Fibroblast of the aortic adventitia (primary cell): ENCODE measurements around the gene MYOM1. TPM values are rescaled to one million over a fixed set of nuclear protein-coding genes. Genes with fewer than 3 reads are reported as not detected.
A peak's percentile ranks its signal among the peaks of the same experiment; 100 is the strongest.

Experiments used
- DNase-seq: peaks from one replicate; pipeline ENCODE4 v3.0.0-alpha.2; 2010; ENCODE audit warnings: low read depth
- H3K4me3 ChIP-seq: 2 replicates; pipeline ENCODE4 v1.5.1; 2011; ENCODE audit warnings: low read depth, mild to moderate bottlenecking, control low read depth, low read length, moderate library complexity
- total RNA-seq: library from RNA; depleted of rRNA; stranded (reverse); fragments of >200 nt; gene quantifications from 2 replicates; pipeline ENCODE4 v1.2.3, GENCODE V29; 2012; ENCODE audit warnings: low replicate concordance
- TF ChIP-seq, protein P1 (sequence below): IDR thresholded peaks from 2 replicates; pipeline ENCODE4 v1.5.1; 2011; ENCODE audit warnings: mild to moderate bottlenecking, low read length, control low read depth, inconsistent platforms; ENCODE audit not compliant: insufficient read depth

MYOM1 gene
- total RNA-seq, 1 donor = 0.90 TPM

DNA sequence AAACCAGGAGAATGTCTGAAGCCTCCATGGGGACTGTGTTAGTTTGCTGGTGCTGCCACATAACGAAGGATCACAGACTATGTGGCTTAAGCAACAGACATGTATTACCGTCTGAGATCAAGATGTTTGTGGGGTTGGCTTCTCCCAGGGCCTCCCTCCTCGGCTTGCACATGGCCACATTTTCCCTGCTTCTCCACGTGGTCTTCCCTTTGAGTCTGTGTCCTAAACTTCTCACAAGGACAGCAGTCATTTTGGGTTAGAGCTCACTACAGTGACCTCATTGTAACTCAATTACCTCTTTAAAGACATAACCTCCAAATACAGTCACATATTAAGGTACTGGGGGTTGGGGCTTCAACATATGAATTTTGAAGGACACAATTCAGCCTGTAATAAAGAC, 162.2 kb downstream of the MYOM1 start:
- no peak for DNase-seq
- TF ChIP-seq, protein P1, sequence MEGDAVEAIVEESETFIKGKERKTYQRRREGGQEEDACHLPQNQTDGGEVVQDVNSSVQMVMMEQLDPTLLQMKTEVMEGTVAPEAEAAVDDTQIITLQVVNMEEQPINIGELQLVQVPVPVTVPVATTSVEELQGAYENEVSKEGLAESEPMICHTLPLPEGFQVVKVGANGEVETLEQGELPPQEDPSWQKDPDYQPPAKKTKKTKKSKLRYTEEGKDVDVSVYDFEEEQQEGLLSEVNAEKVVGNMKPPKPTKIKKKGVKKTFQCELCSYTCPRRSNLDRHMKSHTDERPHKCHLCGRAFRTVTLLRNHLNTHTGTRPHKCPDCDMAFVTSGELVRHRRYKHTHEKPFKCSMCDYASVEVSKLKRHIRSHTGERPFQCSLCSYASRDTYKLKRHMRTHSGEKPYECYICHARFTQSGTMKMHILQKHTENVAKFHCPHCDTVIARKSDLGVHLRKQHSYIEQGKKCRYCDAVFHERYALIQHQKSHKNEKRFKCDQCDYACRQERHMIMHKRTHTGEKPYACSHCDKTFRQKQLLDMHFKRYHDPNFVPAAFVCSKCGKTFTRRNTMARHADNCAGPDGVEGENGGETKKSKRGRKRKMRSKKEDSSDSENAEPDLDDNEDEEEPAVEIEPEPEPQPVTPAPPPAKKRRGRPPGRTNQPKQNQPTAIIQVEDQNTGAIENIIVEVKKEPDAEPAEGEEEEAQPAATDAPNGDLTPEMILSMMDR = no peak
- H3K4me3 ChIP-seq = no peak overlapping the region

DNA sequence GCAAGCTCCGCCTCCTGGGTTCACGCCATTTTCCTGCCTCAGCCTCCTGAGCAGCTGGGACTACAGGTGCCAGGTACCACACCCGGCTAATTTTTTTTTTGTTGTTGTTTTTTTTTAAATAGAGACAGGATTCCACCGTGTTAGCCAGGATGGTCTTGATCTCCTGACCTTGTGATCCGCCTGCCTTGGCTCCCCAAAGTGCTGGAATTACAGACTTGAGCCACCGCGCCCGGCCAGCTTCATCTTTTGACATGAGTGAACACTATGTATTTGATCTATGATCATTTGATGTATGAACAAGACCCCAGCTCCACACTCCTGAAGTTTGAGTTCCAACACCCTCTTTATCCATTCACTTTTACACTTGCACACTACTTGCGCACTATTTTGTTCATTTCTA, 163.5 kb downstream of the MYOM1 start:
- no peak overlapping the region for H3K4me3 ChIP-seq
- TF ChIP-seq, protein P1 = no peak
- no peak for DNase-seq

DNA sequence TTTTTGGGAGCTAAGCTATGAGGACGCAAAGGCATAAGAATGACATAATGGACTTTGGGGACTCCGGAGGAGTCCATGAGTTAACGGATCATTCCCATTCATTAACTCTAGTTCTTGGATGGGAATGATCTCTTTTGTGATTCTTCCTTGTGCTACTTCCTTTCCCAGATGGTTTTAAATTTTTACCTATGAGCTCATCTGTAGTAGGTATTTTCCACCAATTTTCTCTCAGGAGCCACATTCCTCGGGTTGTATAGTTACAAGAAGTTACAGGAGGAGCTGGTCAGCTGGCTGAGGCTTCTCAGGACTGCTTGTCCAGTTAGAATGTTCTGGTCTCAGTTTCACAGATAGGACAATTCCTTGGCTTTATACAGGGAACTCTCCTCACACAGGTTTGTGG, 164.0 kb downstream of the MYOM1 start:
- DNase-seq = peak; percentile 6
- TF ChIP-seq, protein P1 = no peak
- H3K4me3 ChIP-seq = no peak overlapping the region

DNA sequence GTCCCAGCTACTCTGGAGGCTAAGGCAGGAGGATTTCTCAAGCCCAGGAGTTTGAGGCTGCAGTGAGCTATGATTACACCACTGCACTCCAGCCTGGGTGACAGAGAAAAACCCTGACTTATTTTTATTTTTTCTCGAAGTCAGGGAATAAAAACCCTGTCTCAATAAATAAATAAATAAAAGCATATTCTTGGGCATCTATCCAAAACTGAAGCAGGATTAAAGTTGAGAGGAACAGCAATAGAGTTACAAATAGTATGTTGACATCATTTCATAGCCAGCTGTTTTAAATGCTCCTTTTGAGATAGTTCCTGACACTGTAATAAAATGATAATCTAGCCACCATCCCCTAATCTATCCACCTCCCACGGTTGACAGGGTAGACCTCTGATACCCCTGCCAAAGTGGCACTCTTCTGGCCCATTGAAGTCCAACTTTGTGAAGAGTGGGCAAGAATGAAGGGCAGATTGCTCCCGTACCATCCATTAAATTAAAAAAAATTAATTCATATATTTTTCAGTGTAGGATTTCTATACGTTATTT, 164.5 kb downstream of the MYOM1 start:
- peak; percentile 19 for DNase-seq

DNA sequence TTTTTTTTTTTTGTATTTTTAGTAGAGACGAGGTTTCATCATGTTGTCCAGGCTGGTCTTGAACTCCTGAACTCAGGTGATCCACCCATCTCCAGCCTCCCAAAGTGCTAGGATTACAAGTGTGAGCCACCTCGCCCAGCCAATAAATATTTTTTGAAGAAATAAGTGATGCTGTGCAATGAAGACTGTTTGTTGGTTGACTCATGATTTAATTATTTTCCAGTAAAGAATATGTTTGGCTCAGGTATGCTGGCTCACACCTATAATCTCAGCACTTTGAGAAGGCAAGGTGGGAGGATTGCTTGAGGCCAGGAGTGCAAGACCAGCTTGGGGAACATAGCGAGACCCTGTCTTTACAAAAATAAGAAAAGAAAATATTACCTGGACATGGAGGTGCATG, 165.0 kb downstream of the MYOM1 start:
- no peak for DNase-seq
- TF ChIP-seq, protein P1 = no peak
- H3K4me3 ChIP-seq = no peak overlapping the region

More for the DNA sequence above, 164.5 kb downstream of the MYOM1 start:
- TF ChIP-seq, protein P1 = no peak
- H3K4me3 ChIP-seq = no peak overlapping the region

GRCh38 chr18:3054214-3054613, 165.6 kb downstream of the MYOM1 start:
- TF ChIP-seq, protein P1 = no peak
- no peak overlapping the region for H3K4me3 ChIP-seq
- no peak for DNase-seq

DNA sequence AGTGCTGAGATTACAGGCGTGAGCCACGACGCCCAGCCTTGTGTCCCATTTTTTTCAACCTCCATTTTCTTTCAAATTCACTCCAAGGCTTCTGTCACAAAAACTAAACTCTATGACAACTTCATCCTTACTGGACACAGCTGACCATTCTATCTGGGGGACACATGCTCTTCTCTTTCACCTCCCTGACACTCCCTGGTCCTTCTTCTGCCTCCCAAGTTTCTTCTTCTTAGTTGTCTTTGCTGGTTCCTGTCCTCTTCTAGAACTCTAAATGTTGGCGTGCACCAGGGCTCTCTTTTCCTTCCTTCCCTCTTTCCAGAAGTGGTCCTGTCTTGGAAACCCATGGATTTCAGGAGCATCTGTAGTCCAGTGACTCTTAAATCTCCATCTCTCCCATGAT, 166.7 kb downstream of the MYOM1 start:
- TF ChIP-seq, protein P1 = no peak
- no peak overlapping the region for H3K4me3 ChIP-seq
- DNase-seq = no peak
